HCT116 (cell line): ENCODE results near the gene BRD3OS. TPM values are rescaled to one million over a fixed set of nuclear protein-coding genes. Genes with fewer than 3 reads are reported as not detected.
A peak's percentile ranks its signal among the peaks of the same experiment; 100 is the strongest.

Experiments
- ATAC-seq: fragments of 200-7000 bp; cut with Tn5 transposase; 2 replicates; pipeline ENCODE4 v1.9.1; 2020; ENCODE audit warnings: mild to moderate bottlenecking, moderate library complexity
- BruUV-seq: library from RNA; stranded (reverse); fragments of 400-500 nt; replicated peaks from 2 replicates; lab custom pipeline; 2021; lab: Mats Ljungman, UMichigan
- CTCF ChIA-PET: fragments of 300-600 bp; sonication (Branson Sonifier 250); formaldehyde crosslinking; loops from one replicate; lab custom pipeline; 2021; ENCODE audit warnings: antibody characterized with exemption; lab: Charles Lee
- POLR2A ChIA-PET: fragments of 300-600, 350-600 bp; sonication (Branson Sonifier 250); formaldehyde crosslinking; loops from one replicate; lab custom pipeline; 2021; ENCODE audit warnings: antibody characterized with exemption; lab: Charles Lee
- RAD21 ChIA-PET, 2 experiments: fragments of 300-600 bp; sonication (Branson Sonifier 250); formaldehyde crosslinking; loops; one replicate each; lab custom pipeline; 2023; ENCODE audit warnings: low total read pairs in 2 of 2; ENCODE audit not compliant: uncharacterized antibody in 2 of 2, unreplicated experiment in 2 of 2, low non-redundant PET in 1 of 2; lab: Charles Lee
- DNase-seq: peaks from one replicate; pipeline ENCODE4 v3.0.0-alpha.2; 2010; ENCODE audit warnings: low read depth, low spot score
- H2AFZ ChIP-seq: fragments of 200-600 bp; shearing (Covaris generic), sonication (generic); 2 replicates; pipeline ENCODE4 v1.6.1; 2017; ENCODE audit warnings: low read depth, mixed run types, mixed read lengths, antibody characterized with exemption, low read length; ENCODE audit not compliant: poor library complexity, severe bottlenecking
- H3K27ac ChIP-seq: 2 replicates; pipeline ENCODE4 v1.5.1; 2012; ENCODE audit warnings: low read depth, low read length
- H3K27me3 ChIP-seq: fragments of 200-600 bp; sonication (generic); 2 replicates; pipeline ENCODE4 v1.6.1; 2016; ENCODE audit warnings: mixed run types, low read length, mixed read lengths; ENCODE audit not compliant: insufficient read depth
- H3K36me3 ChIP-seq, 2 experiments: fragments of 200-500 bp in 1 of 2; fragments of 200-600 bp in 1 of 2; sonication (Bioruptor generic) in 1 of 2; sonication (generic) in 1 of 2; 2 replicates each; pipeline versions ENCODE4 v1.5.1 to v1.6.1; 2014 to 2016; ENCODE audit warnings: low read length in 2 of 2, inconsistent platforms in 1 of 2, mixed read lengths in 1 of 2, mixed run types in 1 of 2; ENCODE audit not compliant: insufficient read depth in 2 of 2, control insufficient read depth in 1 of 2
- H3K4me1 ChIP-seq, 2 experiments: fragments of 200-600 bp in 1 of 2; sonication (generic) in 1 of 2; 2 replicates each; pipeline versions ENCODE4 v1.5.1 to v1.6.1; 2012 to 2017; ENCODE audit warnings: low read length in 2 of 2, inconsistent platforms in 1 of 2, mild to moderate bottlenecking in 1 of 2, mixed read lengths in 1 of 2, mixed run types in 1 of 2, moderate library complexity in 1 of 2; ENCODE audit not compliant: insufficient read depth in 2 of 2, control insufficient read depth in 1 of 2
- H3K4me2 ChIP-seq: fragments of 200-600 bp; sonication (generic); 2 replicates; pipeline ENCODE4 v1.6.1; 2017; ENCODE audit warnings: mixed run types, low read length, mixed read lengths
- H3K4me3 ChIP-seq, 2 experiments: fragments of 200-600 bp in 1 of 2; sonication (generic) in 1 of 2; replicated peaks in 1 of 2; 2 replicates each; pipeline ENCODE4 v1.5.1; 2011 to 2016; ENCODE audit warnings: low read length in 2 of 2, control low read depth in 1 of 2, low read depth in 1 of 2, mild to moderate bottlenecking in 1 of 2, mixed read lengths in 1 of 2, mixed run types in 1 of 2
- H3K79me2 ChIP-seq: fragments of 200-600 bp; sonication (generic); 2 replicates; pipeline ENCODE4 v1.6.1; 2017; ENCODE audit warnings: mild to moderate bottlenecking, mixed run types, low read length, moderate library complexity, mixed read lengths; ENCODE audit not compliant: insufficient read depth
- H3K9ac ChIP-seq: fragments of 200-600 bp; sonication (generic); 2 replicates; pipeline ENCODE4 v1.6.1; 2016; ENCODE audit warnings: low read length, mixed read lengths
- H3K9me2 ChIP-seq: fragments of 200-600 bp; sonication (generic), shearing (Covaris generic); 2 replicates; pipeline ENCODE4 v1.6.1; 2017; ENCODE audit warnings: mixed run types, mild to moderate bottlenecking, moderate library complexity; ENCODE audit not compliant: insufficient read depth
- H3K9me3 ChIP-seq, 2 experiments: fragments of 200-500 bp in 1 of 2; fragments of 200-600 bp in 1 of 2; sonication (Bioruptor generic) in 1 of 2; sonication (generic) in 1 of 2; 2 replicates each; pipeline ENCODE4 v1.6.1; 2014 to 2017; ENCODE audit warnings: low read length in 2 of 2, mixed read lengths in 2 of 2, inconsistent platforms in 1 of 2, low read depth in 1 of 2, mild to moderate bottlenecking in 1 of 2, mixed run types in 1 of 2, moderate library complexity in 1 of 2; ENCODE audit not compliant: control insufficient read depth in 1 of 2, insufficient read depth in 1 of 2
- H4K20me1 ChIP-seq: fragments of 200-600 bp; sonication (generic), shearing (Covaris generic); 2 replicates; pipeline ENCODE4 v1.6.1; 2017; ENCODE audit warnings: mixed run types, mild to moderate bottlenecking, moderate library complexity; ENCODE audit not compliant: insufficient read depth
- CEBPB ChIP-seq: IDR thresholded peaks from 2 replicates; pipeline ENCODE4 v1.6.1; 2012; ENCODE audit warnings: low read depth
- EGR1 ChIP-seq: IDR thresholded peaks from 2 replicates; pipeline ENCODE4 v1.6.1; 2012; ENCODE audit warnings: low read depth
- EZH2phosphoT487 ChIP-seq: fragments of 200-600 bp; IDR thresholded peaks from 2 replicates; pipeline ENCODE4 v1.6.1; 2018; ENCODE audit warnings: antibody characterized with exemption, borderline replicate concordance
- JUND ChIP-seq: IDR thresholded peaks from 2 replicates; pipeline ENCODE4 v1.6.1; 2012
- POLR2A ChIP-seq: IDR thresholded peaks from 2 replicates; pipeline ENCODE4 v1.7.0; 2011; ENCODE audit warnings: borderline replicate concordance; ENCODE audit not compliant: insufficient read depth, insufficient read length; ENCODE audit errors: extremely low read depth
- POLR2AphosphoS5 ChIP-seq: IDR thresholded peaks from 2 replicates; pipeline ENCODE4 v1.6.1; 2011; ENCODE audit warnings: mild to moderate bottlenecking, low read depth, low read length, moderate library complexity
- RAD21 ChIP-seq: IDR thresholded peaks from 2 replicates; pipeline ENCODE4 v1.6.1; 2012; ENCODE audit warnings: low read depth, mild to moderate bottlenecking
- SIN3A ChIP-seq: IDR thresholded peaks from 2 replicates; pipeline ENCODE4 v1.6.1; 2012; ENCODE audit warnings: low read depth
- SP1 ChIP-seq: IDR thresholded peaks from 2 replicates; pipeline ENCODE4 v1.6.1; 2012; ENCODE audit warnings: low read depth
- SRF ChIP-seq: IDR thresholded peaks from 2 replicates; pipeline ENCODE4 v1.6.1; 2012; ENCODE audit warnings: low read depth
- TCF7L2 ChIP-seq: IDR thresholded peaks from 2 replicates; pipeline ENCODE4 v1.7.0; 2011; ENCODE audit warnings: borderline replicate concordance, inconsistent platforms; ENCODE audit not compliant: insufficient read depth, insufficient read length; ENCODE audit errors: extremely low read depth
- intact Hi-C: fragments of 100-400 bp; cut with micrococcal nuclease; formaldehyde crosslinking; loops from 2 replicates; pipeline ENCODE4 v1.10.0; 2022
- total RNA-seq: library from RNA; stranded (reverse); gene quantifications from one replicate; pipeline ENCODE4 v1.2.1, GENCODE V29; 2021; ENCODE audit not compliant: unreplicated experiment
- TF ChIP-seq, protein P1 (sequence below): IDR thresholded peaks from 2 replicates; pipeline ENCODE4 v1.6.1; 2011; ENCODE audit warnings: mild to moderate bottlenecking, low read length, moderate library complexity; ENCODE audit not compliant: insufficient replicate concordance; ENCODE audit errors: extremely low read depth

BRD3OS gene
- total RNA-seq, 1 experiment from 2014 or later, result 17.0 TPM

DNA sequence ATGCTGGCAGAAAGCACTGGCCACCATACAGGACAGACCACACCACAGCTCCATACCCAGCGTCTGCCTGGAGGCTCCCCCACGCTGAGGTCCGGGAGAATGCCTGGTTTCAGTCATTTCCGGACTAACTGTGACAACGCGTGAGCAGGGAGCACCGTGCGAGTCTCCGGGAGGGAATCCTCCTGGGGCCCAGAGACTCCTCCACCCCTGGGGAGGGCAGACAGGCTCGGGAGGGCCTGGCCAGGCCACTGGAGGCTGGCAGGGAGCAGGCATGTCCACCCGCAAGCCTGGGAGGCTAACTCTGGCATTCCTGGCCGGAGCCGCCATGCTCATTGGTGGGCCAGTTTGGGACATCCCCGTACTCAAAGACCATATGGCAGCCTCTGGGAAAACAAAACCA, 6.5 kb downstream of the BRD3OS start:
- no peak for TF ChIP-seq SP1
- TF ChIP-seq RAD21, result no peak
- TF ChIP-seq SRF, result no peak
- TF ChIP-seq JUND, result no peak
- TF ChIP-seq POLR2A, result no peak
- TF ChIP-seq, protein P1, sequence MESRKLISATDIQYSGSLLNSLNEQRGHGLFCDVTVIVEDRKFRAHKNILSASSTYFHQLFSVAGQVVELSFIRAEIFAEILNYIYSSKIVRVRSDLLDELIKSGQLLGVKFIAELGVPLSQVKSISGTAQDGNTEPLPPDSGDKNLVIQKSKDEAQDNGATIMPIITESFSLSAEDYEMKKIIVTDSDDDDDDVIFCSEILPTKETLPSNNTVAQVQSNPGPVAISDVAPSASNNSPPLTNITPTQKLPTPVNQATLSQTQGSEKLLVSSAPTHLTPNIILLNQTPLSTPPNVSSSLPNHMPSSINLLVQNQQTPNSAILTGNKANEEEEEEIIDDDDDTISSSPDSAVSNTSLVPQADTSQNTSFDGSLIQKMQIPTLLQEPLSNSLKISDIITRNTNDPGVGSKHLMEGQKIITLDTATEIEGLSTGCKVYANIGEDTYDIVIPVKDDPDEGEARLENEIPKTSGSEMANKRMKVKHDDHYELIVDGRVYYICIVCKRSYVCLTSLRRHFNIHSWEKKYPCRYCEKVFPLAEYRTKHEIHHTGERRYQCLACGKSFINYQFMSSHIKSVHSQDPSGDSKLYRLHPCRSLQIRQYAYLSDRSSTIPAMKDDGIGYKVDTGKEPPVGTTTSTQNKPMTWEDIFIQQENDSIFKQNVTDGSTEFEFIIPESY, result no peak
- no peak for TF ChIP-seq POLR2AphosphoS5
- TF ChIP-seq EZH2phosphoT487, result no peak
- no peak for TF ChIP-seq TCF7L2
- no peak for TF ChIP-seq EGR1
- no peak for TF ChIP-seq SIN3A
- TF ChIP-seq CEBPB, result no peak
- H2AFZ ChIP-seq, result no peak overlapping the region
- H3K4me3 ChIP-seq, result no peak overlapping the region
- POLR2A ChIA-PET, result no interaction called here
- H3K9ac ChIP-seq, result no peak overlapping the region
- H3K4me2 ChIP-seq, result no peak overlapping the region
- ATAC-seq (no peak), DNase-seq (no peak)
- CTCF ChIA-PET, result no interaction called here
- no peaks in the 10 kb centered on the region for H4K20me1 ChIP-seq
- H3K4me1 ChIP-seq, result no peaks in the 10 kb centered on the region
- H3K9me3 ChIP-seq, result no peaks in the 10 kb centered on the region
- intact Hi-C loops, result no loop called here
- no peaks in the 10 kb centered on the region for H3K27me3 ChIP-seq
- RAD21 ChIA-PET, result no interaction called here
- BruUV-seq, result TSS peak; percentile 32
- no peaks in the 10 kb centered on the region for H3K9me2 ChIP-seq
- H3K36me3 ChIP-seq, result peaks cover 14 to 15% of the 10 kb centered on the region in 2 experiments; a peak in 2 of 4 replicates
- no peaks in the 10 kb centered on the region for H3K79me2 ChIP-seq
- H3K27ac ChIP-seq, result no peak overlapping the region
